ENCODE results near the gene EMSY.

EMSY gene

DNA sequence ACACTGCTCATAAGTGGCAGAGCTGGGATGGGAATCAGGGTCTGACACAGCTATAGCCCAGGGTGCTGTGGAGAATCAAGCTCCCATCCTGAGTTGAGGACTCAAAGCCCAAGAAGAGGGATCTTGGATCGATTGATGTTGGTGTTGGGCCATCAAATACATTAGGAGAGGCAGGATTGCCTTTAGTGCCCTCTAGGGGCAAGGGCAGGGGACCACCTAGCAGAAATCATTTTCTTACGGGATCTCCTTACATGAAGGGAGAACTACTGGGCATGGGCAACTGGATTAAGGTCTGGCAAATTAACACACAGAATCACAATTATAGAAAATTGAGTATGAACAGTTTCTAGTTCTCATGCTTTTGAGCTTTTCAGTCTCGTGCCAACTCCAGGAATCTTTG is 24.9 kb upstream of the EMSY start:
- no peak overlapping the region for H3K27ac ChIP-seq (ENCODE audit: low read depth, low read length)
- no peaks in the 10 kb centered on the region for H3K27me3 ChIP-seq (ENCODE audit: control insufficient read depth, insufficient read depth, low read length)
- H3K4me1 ChIP-seq (ENCODE audit: control insufficient read depth, insufficient read depth, low read length) = no peaks in the 10 kb centered on the region
- no peaks in the 10 kb centered on the region for H3K36me3 ChIP-seq (ENCODE audit: control insufficient read depth, insufficient read depth, low read length)
- no peak overlapping the region for H3K9ac ChIP-seq (ENCODE audit: low read depth, low read length)
- H3K4me3 ChIP-seq (ENCODE audit: low read depth, low read length) = no peak overlapping the region
- no peaks in the 10 kb centered on the region for H3K9me3 ChIP-seq (ENCODE audit: control insufficient read depth, insufficient read depth, low read length)

DNA sequence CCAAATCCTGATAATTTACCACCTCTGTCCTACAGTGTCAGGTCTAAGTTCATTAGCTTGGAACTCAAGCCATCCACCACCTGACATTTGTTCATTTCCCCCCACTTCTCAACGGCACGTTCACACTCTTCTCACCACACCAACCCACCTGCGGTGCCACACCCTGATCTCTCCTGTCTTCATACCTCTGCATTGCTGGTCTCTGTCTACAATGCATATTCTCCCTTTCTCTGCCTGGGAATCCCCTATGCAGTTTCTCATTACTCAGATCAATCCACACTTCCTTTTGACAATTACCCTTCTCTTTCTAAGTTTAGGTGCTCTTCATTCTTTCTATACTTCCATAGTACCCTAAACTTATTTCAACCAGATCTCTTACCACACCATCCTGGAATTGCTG is 20.4 kb upstream of the EMSY start:
- Histone ChIP-seq H3K27me3 (ENCODE audit: control insufficient read depth, insufficient read depth, low read length) (no peaks in the 10 kb centered on the region), H3K9ac (ENCODE audit: low read depth, low read length) (no peak overlapping the region), H3K9me3 (ENCODE audit: control insufficient read depth, insufficient read depth, low read length) (no peaks in the 10 kb centered on the region), H3K4me3 (ENCODE audit: low read depth, low read length) (no peak overlapping the region), H3K4me1 (ENCODE audit: control insufficient read depth, insufficient read depth, low read length) (0 out of 2 replicates have a peak, but pooled peaks cover 3% of the 10 kb centered on the region), H3K27ac (ENCODE audit: low read depth, low read length) (no peak overlapping the region), H3K36me3 (ENCODE audit: control insufficient read depth, insufficient read depth, low read length) (no peaks in the 10 kb centered on the region)

DNA sequence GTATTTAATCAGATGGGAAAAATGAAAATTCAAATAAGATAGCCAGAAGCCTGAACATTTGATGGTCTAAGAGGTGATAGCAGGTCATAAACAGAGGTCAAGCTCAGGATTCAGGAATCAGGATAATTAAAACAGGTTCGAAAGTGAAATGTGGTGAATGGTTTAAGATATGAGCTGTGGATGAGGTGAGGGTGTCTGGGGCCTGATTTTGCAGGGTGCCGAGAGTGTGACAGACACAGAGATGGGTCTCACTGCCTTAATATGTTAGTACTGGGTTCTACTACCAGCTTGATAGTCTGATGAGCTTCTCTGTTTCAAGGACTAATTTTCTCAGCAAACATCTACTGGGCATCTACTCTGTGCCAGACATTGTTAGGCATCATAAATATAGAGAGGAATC is 19.9 kb upstream of the EMSY start:
- Histone ChIP-seq H3K9ac (ENCODE audit: low read depth, low read length) (no peak overlapping the region), H3K9me3 (ENCODE audit: control insufficient read depth, insufficient read depth, low read length) (no peaks in the 10 kb centered on the region), H3K4me3 (ENCODE audit: low read depth, low read length) (no peak overlapping the region), H3K27ac (ENCODE audit: low read depth, low read length) (no peak overlapping the region), H3K36me3 (ENCODE audit: control insufficient read depth, insufficient read depth, low read length) (no peaks in the 10 kb centered on the region), H3K27me3 (ENCODE audit: control insufficient read depth, insufficient read depth, low read length) (no peaks in the 10 kb centered on the region), H3K4me1 (ENCODE audit: control insufficient read depth, insufficient read depth, low read length) (0 out of 2 replicates have a peak, but pooled peaks cover 3% of the 10 kb centered on the region)

DNA sequence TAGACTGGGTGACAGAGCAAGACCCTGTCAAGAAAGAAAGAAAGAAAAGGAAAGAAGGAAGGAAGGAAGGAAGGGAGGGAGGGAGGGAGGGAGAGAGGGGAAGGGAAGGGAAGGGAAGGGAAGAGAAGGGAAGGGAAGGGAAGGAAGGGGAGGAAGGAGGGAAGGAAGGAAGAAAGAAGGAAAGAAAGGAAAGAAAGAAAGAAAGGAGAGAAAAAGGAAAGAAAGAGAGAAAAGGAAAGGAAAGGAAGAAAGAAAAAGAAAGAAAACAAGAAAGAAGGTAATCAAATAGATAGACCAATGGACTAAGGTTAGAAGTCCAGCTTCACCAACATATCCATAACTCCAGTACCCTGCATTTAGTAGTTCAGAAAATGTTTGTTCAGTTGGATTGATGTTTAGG is 18.2 kb upstream of the EMSY start:
- H3K36me3 ChIP-seq (ENCODE audit: control insufficient read depth, insufficient read depth, low read length) = no peaks in the 10 kb centered on the region
- H3K27me3 ChIP-seq (ENCODE audit: control insufficient read depth, insufficient read depth, low read length) = no peaks in the 10 kb centered on the region
- no peak overlapping the region for H3K27ac ChIP-seq (ENCODE audit: low read depth, low read length)
- H3K9ac ChIP-seq (ENCODE audit: low read depth, low read length) = no peak overlapping the region
- no peaks in the 10 kb centered on the region for H3K9me3 ChIP-seq (ENCODE audit: control insufficient read depth, insufficient read depth, low read length)
- H3K4me1 ChIP-seq (ENCODE audit: control insufficient read depth, insufficient read depth, low read length) = 0 out of 2 replicates have a peak, but pooled peaks cover 3% of the 10 kb centered on the region
- no peak overlapping the region for H3K4me3 ChIP-seq (ENCODE audit: low read depth, low read length)

DNA sequence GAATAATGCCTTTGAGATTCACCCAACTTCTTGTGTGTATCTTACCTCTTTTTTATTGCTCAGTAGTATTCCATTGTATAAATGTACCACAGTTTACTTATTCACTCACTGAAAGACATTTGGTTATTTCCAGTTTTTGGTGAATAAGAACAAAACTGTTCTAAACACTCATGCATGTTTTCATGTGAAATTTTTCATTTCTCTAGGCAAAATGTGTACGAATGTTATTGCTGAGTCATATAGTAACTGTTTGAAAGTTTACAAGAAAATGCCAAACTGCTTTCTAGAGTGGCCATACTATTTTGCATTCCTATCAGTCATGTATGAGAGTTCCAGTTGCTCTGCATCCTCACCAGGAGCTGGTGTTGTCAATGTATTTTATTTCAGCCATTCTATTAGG is 8.8 kb upstream of the EMSY start:
- H3K4me3 ChIP-seq (ENCODE audit: low read depth, low read length) = no peak overlapping the region
- no peak overlapping the region for H3K27ac ChIP-seq (ENCODE audit: low read depth, low read length)
- H3K4me1 ChIP-seq (ENCODE audit: control insufficient read depth, insufficient read depth, low read length) = no peaks in the 10 kb centered on the region
- no peaks in the 10 kb centered on the region for H3K9me3 ChIP-seq (ENCODE audit: control insufficient read depth, insufficient read depth, low read length)
- no peaks in the 10 kb centered on the region for H3K36me3 ChIP-seq (ENCODE audit: control insufficient read depth, insufficient read depth, low read length)
- H3K27me3 ChIP-seq (ENCODE audit: control insufficient read depth, insufficient read depth, low read length) = no peaks in the 10 kb centered on the region
- H3K9ac ChIP-seq (ENCODE audit: low read depth, low read length) = no peak overlapping the region

DNA sequence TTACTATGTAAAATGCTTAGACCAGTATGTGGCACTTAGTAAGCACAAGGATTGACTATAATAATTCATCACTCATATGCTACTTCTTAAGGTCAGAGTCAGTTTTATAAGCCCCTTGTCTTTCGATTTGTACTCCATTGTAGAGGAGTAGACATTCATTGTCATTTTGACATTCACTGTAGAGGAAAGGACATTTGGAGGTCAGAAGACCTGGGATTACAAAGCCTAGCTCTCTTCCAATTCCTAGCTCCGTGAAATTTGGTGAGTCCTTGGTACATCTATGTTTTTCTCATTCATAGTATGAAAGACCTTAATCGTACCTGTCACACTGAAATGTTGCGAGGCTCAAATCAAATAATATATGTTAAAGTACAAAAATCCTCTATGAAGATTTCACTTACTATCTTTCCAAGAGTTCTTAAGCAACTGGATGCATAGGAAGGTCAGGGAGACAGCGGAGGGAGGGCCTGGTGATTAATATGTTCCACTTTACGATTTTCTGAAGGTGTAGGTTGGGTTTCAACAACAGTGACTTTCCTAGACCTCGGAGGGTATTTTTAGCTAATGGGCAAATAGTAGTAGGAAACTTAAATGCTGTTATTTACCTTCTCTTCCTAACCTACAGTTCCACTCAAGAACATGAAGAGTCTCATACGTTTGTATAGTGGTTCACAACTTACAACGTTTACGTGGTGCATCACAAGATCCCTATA is 1.4 kb upstream of the EMSY start:
- Histone ChIP-seq H3K4me1 (ENCODE audit: control insufficient read depth, insufficient read depth, low read length) (peaks cover 25% of the 10 kb centered on the region), H3K4me3 (ENCODE audit: low read depth, low read length) (peak overlapping the region; percentile 80), H3K9ac (ENCODE audit: low read depth, low read length) (peak overlapping the region; percentile 97), H3K36me3 (ENCODE audit: control insufficient read depth, insufficient read depth, low read length) (peaks cover 16% of the 10 kb centered on the region), H3K27me3 (ENCODE audit: control insufficient read depth, insufficient read depth, low read length) (no peaks in the 10 kb centered on the region), H3K9me3 (ENCODE audit: control insufficient read depth, insufficient read depth, low read length) (no peaks in the 10 kb centered on the region), H3K27ac (ENCODE audit: low read depth, low read length) (peak overlapping the region; percentile 95)

DNA sequence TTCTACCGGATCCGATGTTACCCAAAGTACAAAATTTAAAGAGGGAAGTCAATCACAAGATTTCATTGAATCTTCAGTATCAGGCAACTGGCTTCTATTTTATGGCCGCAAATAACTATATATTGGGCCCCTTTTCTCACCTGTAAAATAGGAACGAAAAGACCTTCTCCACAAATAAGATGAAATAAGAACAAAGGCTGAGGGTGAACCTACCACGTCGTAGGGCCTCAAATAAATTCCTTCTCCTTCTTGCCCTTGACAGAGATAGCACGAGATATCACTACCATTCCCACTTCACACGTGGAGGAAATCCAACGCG is 794 bp upstream of the EMSY start:
- peaks cover 31% of the 10 kb centered on the region for H3K4me1 ChIP-seq (ENCODE audit: control insufficient read depth, insufficient read depth, low read length)
- peaks cover 16% of the 10 kb centered on the region for H3K36me3 ChIP-seq (ENCODE audit: control insufficient read depth, insufficient read depth, low read length)
- H3K9ac ChIP-seq (ENCODE audit: low read depth, low read length) = peak overlapping the region; percentile 97
- H3K27me3 ChIP-seq (ENCODE audit: control insufficient read depth, insufficient read depth, low read length) = no peaks in the 10 kb centered on the region
- H3K4me3 ChIP-seq (ENCODE audit: low read depth, low read length) = peak overlapping the region; percentile 80
- H3K9me3 ChIP-seq (ENCODE audit: control insufficient read depth, insufficient read depth, low read length) = no peaks in the 10 kb centered on the region
- H3K27ac ChIP-seq (ENCODE audit: low read depth, low read length) = peak overlapping the region; percentile 95

DNA sequence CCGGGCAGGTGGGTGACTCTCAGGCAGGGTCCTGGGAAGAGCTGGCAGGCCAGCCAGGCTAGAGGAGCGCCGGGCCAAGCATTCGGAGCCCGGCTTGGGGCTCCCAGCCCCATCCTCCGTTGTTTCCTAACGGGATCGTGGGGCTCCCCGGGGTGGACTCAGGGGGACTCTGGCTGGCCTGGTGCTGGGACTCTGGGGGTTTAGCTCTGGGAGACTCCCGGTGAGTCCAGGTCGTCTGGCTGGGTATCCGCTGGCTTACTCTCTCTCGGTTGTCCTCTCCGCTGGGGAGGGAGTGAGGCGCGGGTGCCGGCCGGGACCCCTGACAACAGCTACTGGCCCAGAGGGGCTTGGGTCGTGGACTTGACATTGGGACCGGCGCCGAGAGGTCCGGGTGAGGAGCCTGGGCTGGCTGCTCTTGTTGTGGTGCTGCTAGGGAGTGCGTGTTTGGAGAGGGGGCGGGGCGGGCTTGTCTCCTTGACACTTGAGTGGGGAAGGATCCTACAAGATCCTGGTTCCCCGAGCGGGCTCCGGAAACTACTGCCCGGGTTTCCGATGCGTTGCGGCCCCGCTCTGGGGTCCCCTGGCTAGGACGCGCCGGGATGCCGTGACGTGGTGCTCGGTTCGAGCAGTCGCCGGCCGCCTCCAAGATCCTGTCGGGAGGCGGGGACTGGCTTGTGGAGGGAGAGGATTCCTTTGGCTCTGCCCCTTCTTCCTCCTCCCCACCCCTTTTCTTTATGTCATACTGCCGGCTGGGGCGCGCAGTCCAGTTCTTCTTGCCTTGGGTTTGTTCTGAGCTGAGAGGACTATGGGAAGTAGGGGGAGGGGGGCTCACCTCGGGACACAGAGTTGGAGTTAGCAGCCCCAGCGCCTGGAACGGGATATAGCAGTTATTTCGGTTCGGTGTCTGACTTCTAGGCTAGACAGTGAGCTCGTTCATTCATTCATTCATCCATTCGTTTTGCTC is 585 bp downstream of the EMSY start:
- peaks cover 27% of the 10 kb centered on the region for H3K36me3 ChIP-seq (ENCODE audit: control insufficient read depth, insufficient read depth, low read length)

DNA sequence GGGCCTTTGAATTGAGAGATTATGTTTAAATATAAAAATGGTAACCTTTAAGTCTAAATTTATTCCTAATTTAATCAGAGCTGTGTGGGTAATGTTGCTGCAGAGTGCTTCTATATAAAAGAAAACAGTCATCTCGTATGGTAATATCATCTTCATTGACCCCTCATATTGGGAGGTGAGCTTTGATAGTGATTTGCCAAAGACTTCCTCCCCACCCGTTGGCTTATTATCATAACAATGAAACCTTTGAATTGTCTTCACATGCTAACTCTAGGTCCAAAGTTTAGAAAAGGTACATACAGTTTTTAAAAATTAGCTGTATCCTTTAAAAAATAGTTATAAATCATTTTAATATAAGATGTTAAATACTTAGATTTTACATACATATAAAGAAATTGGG is 3.7 kb downstream of the EMSY start:
- H3K9me3 ChIP-seq (ENCODE audit: control insufficient read depth, insufficient read depth, low read length) = no peaks in the 10 kb centered on the region
- H3K36me3 ChIP-seq (ENCODE audit: control insufficient read depth, insufficient read depth, low read length) = peaks cover 37% of the 10 kb centered on the region
- H3K4me1 ChIP-seq (ENCODE audit: control insufficient read depth, insufficient read depth, low read length) = peaks cover 53% of the 10 kb centered on the region
- no peak overlapping the region for H3K9ac ChIP-seq (ENCODE audit: low read depth, low read length)
- H3K27me3 ChIP-seq (ENCODE audit: control insufficient read depth, insufficient read depth, low read length) = no peaks in the 10 kb centered on the region
- peak overlapping the region; percentile 15; the same call in 1 of the 2 replicates for H3K4me3 ChIP-seq (ENCODE audit: low read depth, low read length)
- peak overlapping the region; percentile 83 for H3K27ac ChIP-seq (ENCODE audit: low read depth, low read length)

More for the DNA sequence above, 585 bp downstream of the EMSY start:
- Histone ChIP-seq H3K27ac (ENCODE audit: low read depth, low read length) (peak overlapping the region; percentile 95), H3K27me3 (ENCODE audit: control insufficient read depth, insufficient read depth, low read length) (no peaks in the 10 kb centered on the region), H3K4me1 (ENCODE audit: control insufficient read depth, insufficient read depth, low read length) (peaks cover 40% of the 10 kb centered on the region), H3K9ac (ENCODE audit: low read depth, low read length) (peak overlapping the region; percentile 97), H3K9me3 (ENCODE audit: control insufficient read depth, insufficient read depth, low read length) (no peaks in the 10 kb centered on the region), H3K4me3 (ENCODE audit: low read depth, low read length) (peak overlapping the region; percentile 80)

DNA sequence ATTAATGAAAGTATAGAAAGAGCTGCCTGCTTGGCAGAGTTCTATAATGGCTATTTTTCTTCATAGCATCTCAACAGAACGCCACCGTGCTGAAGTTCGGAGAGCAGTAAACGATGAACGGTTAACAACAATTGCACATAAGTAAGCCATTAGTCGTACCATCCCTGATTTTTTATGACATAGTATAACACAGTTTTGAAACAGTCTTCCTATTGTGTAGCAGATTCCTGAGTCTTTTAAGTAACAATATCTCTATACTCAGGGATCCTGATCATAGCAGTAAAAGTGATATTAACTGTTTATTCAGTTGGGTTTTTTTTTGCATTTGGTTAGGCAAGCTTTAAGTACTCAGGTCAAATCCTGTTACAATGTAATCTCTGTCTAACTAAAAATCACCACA is 8.4 kb downstream of the EMSY start:
- Histone ChIP-seq H3K4me1 (ENCODE audit: control insufficient read depth, insufficient read depth, low read length) (peaks cover 75% of the 10 kb centered on the region), H3K27ac (ENCODE audit: low read depth, low read length) (peak overlapping the region; percentile 47), H3K27me3 (ENCODE audit: control insufficient read depth, insufficient read depth, low read length) (no peaks in the 10 kb centered on the region), H3K9me3 (ENCODE audit: control insufficient read depth, insufficient read depth, low read length) (no peaks in the 10 kb centered on the region), H3K9ac (ENCODE audit: low read depth, low read length) (no peak overlapping the region), H3K36me3 (ENCODE audit: control insufficient read depth, insufficient read depth, low read length) (peaks cover 32% of the 10 kb centered on the region), H3K4me3 (ENCODE audit: low read depth, low read length) (0 out of 2 replicates have a peak overlapping the region, but pooled peaks have one; percentile 4)

DNA sequence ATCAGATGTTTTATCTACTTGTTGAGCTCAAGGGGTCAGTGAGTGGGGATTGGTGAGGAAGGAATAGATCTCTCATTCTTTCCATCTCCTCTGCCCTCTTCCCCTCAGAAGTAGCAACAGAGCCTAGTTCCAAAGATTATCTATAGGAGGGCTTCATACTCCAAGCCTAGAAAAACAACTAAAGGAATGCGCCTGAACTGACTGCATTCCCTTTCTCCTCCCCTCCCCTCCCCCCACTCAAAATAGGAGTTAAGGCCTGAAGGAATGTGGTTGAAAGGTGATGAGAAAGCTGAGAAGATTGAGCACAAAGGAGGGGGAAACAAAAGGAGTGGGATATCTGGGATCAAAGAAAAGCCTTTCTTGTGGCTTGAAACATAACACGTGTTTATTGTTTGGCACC is 10.5 kb downstream of the EMSY start:
- Histone ChIP-seq H3K27ac (ENCODE audit: low read depth, low read length) (peak overlapping the region; percentile 99), H3K4me3 (ENCODE audit: low read depth, low read length) (peak overlapping the region; percentile 38), H3K36me3 (ENCODE audit: control insufficient read depth, insufficient read depth, low read length) (peaks cover 39% of the 10 kb centered on the region), H3K4me1 (ENCODE audit: control insufficient read depth, insufficient read depth, low read length) (peaks cover 68% of the 10 kb centered on the region), H3K27me3 (ENCODE audit: control insufficient read depth, insufficient read depth, low read length) (no peaks in the 10 kb centered on the region), H3K9ac (ENCODE audit: low read depth, low read length) (peak overlapping the region; percentile 65), H3K9me3 (ENCODE audit: control insufficient read depth, insufficient read depth, low read length) (no peaks in the 10 kb centered on the region)
